Suprapubic skin (tissue), 4 donors: ENCODE results near the gene APOBEC3H. TPM values are rescaled to one million over a fixed set of nuclear protein-coding genes. Genes with fewer than 3 reads are reported as not detected.
"Not testable (repeated sequence)": the region's sequence is repeated elsewhere in the genome, so short reads cannot be mapped to it uniquely, and the experiment has no call there.

Experiments used
- DNase-seq, 2 donors: peaks; one replicate each; pipeline ENCODE4 v3.0.0-alpha.2; 2019; ENCODE audit warnings: low spot score in 2 of 2
- H3K27ac ChIP-seq: fragments of 200-600 bp; sonication (generic); one replicate; pipeline ENCODE4 v1.5.1; 2019
- H3K27me3 ChIP-seq: fragments of 200-600 bp; sonication (generic); one replicate; pipeline ENCODE4 v1.5.1; 2019
- H3K36me3 ChIP-seq: fragments of 200-600 bp; sonication (generic); one replicate; pipeline ENCODE4 v1.5.1; 2019
- H3K4me1 ChIP-seq: fragments of 200-600 bp; sonication (generic); one replicate; pipeline ENCODE4 v1.5.1; 2019
- H3K4me3 ChIP-seq: fragments of 200-600 bp; sonication (generic); one replicate; pipeline ENCODE4 v1.5.1; 2019; ENCODE audit warnings: mild to moderate bottlenecking
- H3K9me3 ChIP-seq: fragments of 200-600 bp; sonication (generic); one replicate; pipeline ENCODE4 v1.5.1; 2019
- EP300 ChIP-seq: sonication (generic); formaldehyde crosslinking; IDR thresholded peaks from one replicate; pipeline ENCODE4 v1.6.1; 2017; ENCODE audit warnings: antibody characterized with exemption
- POLR2A ChIP-seq, 2 donors: fragments of 450-650 bp; IDR thresholded peaks; one replicate each; pipeline ENCODE4 v1.6.1; 2017; ENCODE audit warnings: antibody characterized with exemption in 2 of 2, mild to moderate bottlenecking in 2 of 2, moderate library complexity in 2 of 2
- POLR2AphosphoS5 ChIP-seq, 3 donors: sonication (generic); formaldehyde crosslinking; IDR thresholded peaks; one replicate each; pipeline ENCODE4 v1.6.1; 2017; ENCODE audit warnings: antibody characterized with exemption in 3 of 3
- WGBS: methylation state at CpG from one replicate; pipeline ENCODE4 v1.1.5; 2018; 5-methylcytosine and 5-hydroxymethylcytosine counted together
- total RNA-seq, 4 donors: library from RNA; depleted of rRNA; stranded (reverse); fragments of >200 nt; gene quantifications; one replicate each; pipeline ENCODE4 v1.1.0, GENCODE V29; 2016
- TF ChIP-seq, protein P1 (sequence below), 2 donors: fragments of 200-600 bp in 1 of 2; fragments of 450-650 bp in 1 of 2; sonication (generic) in 1 of 2; IDR thresholded peaks; one replicate each; pipeline ENCODE4 v1.5.1; 2016 to 2019; ENCODE audit warnings: antibody characterized with exemption in 2 of 2, mild to moderate bottlenecking in 1 of 2, moderate library complexity in 1 of 2

Gene APOBEC3H
- total RNA-seq, 4 donors from 2014 or later, result 0.52 TPM; not detected in 3

DNA sequence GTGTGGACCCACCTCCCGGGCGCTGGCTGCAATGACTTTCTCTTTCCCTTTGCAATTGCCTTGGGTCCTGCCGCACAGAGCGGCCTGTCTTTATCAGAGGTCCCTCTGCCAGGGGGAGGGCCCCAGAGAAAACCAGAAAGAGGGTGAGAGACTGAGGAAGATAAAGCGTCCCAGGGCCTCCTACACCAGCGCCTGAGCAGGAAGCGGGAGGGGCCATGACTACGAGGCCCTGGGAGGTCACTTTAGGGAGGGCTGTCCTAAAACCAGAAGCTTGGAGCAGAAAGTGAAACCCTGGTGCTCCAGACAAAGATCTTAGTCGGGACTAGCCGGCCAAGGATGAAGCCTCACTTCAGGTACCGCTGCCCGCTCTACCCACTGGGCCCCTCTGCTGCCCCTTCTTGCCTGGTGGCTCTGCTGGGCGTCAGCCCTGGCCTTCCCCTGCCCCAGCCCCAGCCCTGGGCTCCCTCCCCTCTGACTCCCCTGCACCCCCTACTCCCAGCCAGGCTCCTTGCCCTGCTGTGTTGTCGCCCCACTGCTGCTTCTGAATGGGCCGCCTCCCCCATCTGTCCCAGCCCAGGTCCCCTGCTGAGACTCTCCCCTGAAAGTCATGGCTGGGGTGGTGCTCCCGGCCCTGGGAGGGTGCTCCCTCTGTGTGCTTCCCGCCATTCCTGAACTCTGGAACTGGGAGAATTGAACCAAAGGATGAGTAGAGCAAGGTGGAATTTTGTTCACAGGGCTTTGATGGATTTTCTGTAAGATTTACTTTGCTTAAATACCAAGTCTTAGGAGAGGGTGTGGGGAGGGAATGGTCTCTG, 19.8 kb upstream of the APOBEC3H start, which contains the start of gene APOBEC3G:
APOBEC3G (plus strand) TSS at position 250 of the 815 bp plus-strand sequence; CDS start at position 337, 87 bp downstream.
- peaks cover 13% of the 10 kb centered on the region for H3K4me1 ChIP-seq
- H3K36me3 ChIP-seq, H3K27me3 ChIP-seq, DNase-seq, H3K9me3 ChIP-seq: not testable (repeated sequence)
- peak within 1 kb of the TSS; percentile 44 for H3K27ac ChIP-seq
- peak in 1 of 2 donors; percentile 19 for TF ChIP-seq POLR2A (IDR thresholded peaks at IDR 0.05)
- WGBS, result 36% methylated on average over 9 of the region's 17 CpGs
- peak within 1 kb of the TSS; percentile 57 for H3K4me3 ChIP-seq

DNA sequence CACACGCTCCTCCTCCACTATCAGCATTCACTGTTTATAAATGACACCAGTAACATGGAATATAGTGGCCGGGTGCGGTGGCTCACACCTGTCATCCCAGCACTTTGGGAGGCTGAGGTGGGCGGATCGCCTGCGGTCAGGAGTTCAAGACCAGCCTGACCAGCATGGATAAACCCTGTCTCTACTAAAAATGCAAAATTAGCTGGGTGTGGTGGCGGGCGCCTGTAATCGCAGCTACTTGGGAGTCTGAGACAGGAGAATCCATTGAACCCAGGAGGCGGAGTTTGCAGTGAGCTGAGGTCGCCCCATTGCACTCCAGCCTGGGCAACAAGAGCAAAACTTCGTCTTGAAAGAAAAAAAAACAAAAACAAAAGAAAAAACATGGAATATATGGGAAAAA, 19.1 kb upstream of the APOBEC3H start:
- Histone ChIP-seq H3K4me3 (peak overlapping the region; percentile 57), H3K4me1 (peaks cover 13% of the 10 kb centered on the region)
- H3K27me3 ChIP-seq, H3K9me3 ChIP-seq, H3K27ac ChIP-seq, DNase-seq, H3K36me3 ChIP-seq: not testable (repeated sequence)
- WGBS, result 86% methylated on average over 12 of the region's 12 CpGs

DNA sequence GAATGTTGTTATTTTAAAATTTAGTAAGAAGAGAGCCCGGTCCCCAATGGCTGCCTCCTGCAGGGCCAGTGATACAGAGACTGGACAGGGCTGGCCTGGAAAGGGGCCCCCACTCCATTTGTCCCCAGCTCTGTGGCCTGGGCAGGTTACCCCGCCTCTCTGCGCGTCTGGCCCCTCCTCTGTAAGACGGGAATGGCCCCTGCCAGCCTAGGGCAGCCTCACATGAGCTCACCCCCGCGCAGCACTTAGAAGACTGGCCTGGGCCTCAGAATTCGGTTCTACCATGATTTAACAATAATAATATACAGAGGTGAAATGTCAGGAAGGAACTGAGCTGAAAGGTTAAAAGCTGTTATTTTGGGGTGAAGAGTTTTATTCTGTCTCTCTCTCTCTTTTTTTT, 18.7 kb upstream of the APOBEC3H start:
- no peaks in the 10 kb centered on the region for H3K27me3 ChIP-seq
- no peaks in the 10 kb centered on the region for H3K9me3 ChIP-seq
- no peak for DNase-seq
- peaks cover 13% of the 10 kb centered on the region for H3K4me1 ChIP-seq
- no peak overlapping the region for H3K27ac ChIP-seq
- 90% methylated on average over 8 of the region's 8 CpGs for WGBS
- peaks cover 9% of the 10 kb centered on the region for H3K36me3 ChIP-seq
- TF ChIP-seq POLR2A (IDR thresholded peaks at IDR 0.05) (no peak), EP300 (no peak), POLR2AphosphoS5 (IDR thresholded peaks at IDR 0.05) (no peak)
- TF ChIP-seq, protein P1, sequence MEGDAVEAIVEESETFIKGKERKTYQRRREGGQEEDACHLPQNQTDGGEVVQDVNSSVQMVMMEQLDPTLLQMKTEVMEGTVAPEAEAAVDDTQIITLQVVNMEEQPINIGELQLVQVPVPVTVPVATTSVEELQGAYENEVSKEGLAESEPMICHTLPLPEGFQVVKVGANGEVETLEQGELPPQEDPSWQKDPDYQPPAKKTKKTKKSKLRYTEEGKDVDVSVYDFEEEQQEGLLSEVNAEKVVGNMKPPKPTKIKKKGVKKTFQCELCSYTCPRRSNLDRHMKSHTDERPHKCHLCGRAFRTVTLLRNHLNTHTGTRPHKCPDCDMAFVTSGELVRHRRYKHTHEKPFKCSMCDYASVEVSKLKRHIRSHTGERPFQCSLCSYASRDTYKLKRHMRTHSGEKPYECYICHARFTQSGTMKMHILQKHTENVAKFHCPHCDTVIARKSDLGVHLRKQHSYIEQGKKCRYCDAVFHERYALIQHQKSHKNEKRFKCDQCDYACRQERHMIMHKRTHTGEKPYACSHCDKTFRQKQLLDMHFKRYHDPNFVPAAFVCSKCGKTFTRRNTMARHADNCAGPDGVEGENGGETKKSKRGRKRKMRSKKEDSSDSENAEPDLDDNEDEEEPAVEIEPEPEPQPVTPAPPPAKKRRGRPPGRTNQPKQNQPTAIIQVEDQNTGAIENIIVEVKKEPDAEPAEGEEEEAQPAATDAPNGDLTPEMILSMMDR (IDR thresholded peaks at IDR 0.05), result no peak
- no peak overlapping the region for H3K4me3 ChIP-seq

DNA sequence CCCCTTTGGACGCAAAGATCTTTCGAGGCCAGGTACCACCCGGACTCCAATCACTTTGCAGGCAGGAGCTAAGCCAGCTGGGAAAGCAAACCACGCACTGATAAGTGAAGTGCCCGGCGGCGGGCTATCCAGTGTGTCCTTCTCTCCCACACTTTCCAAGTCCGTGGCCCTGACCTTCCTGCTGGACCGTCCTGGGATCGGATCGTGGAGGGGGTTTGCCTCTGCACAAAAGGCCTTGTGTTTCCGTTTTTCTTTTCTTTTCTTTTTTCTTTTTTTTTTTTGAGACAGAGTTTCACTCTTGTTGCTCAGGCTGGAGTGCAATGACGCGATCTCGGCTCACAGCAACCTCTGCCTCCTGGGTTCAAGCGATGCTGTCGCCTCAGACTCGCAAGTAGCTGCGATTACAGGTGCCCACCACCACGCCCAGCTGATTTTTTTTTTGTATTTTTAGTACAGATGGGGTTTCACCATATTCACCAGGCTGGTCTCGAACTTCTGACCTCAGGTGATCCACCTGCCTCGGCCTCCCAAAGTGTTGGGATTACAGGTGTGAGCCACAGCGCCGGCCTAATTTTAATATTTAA, 17.9 kb upstream of the APOBEC3H start:
- H3K4me1 ChIP-seq, result peaks cover 13% of the 10 kb centered on the region
- not testable (repeated sequence) for DNase-seq, H3K4me3 ChIP-seq, H3K9me3 ChIP-seq, H3K36me3 ChIP-seq, H3K27ac ChIP-seq, H3K27me3 ChIP-seq
- 90% methylated on average over 24 of the region's 24 CpGs for WGBS

DNA sequence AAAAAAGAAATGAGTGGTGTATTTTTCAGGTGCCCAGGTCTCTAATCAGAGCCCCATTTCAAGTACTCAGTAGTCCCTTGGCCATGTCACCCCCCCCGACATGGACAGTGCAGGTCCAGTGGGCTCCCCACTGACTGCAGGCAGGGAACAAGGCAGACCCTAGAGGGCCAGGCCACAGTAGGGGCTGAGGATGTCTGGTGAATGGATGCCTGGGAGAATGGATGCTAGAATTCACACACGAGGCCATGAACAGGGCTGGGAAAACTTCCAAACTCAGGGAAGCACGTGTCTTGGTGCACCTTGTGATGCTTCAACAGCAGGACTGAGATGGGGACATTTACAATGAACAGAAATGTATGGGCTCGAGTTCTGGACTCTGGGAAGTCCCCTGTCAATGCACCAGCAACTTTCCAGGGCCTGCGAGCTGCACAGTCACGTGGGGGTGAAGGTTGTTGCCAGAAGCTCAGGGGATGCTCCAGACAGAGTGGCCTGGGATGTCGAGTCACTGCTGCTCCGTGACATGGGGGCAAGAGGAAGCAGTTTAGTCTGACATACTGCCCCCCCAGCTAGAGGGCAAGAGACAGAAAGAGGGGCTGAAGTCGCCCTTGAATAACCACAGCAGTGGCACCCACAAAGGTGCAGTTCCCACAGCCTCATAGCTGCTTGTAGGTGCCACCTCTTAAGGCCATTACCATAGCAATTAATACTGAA, 16.8 kb upstream of the APOBEC3H start:
- TF ChIP-seq POLR2AphosphoS5 (IDR thresholded peaks at IDR 0.05), result no peak
- no peak for TF ChIP-seq EP300
- TF ChIP-seq POLR2A (IDR thresholded peaks at IDR 0.05), result no peak
- TF ChIP-seq, protein P1 (IDR thresholded peaks at IDR 0.05), result no peak
- no peak overlapping the region for H3K27ac ChIP-seq
- H3K4me3 ChIP-seq, result no peak overlapping the region
- H3K36me3 ChIP-seq, result peaks cover 9% of the 10 kb centered on the region
- DNase-seq, result no peak
- 76% methylated on average over 8 of the region's 9 CpGs for WGBS
- peaks cover 13% of the 10 kb centered on the region for H3K4me1 ChIP-seq
- H3K27me3 ChIP-seq, result no peaks in the 10 kb centered on the region
- no peaks in the 10 kb centered on the region for H3K9me3 ChIP-seq

DNA sequence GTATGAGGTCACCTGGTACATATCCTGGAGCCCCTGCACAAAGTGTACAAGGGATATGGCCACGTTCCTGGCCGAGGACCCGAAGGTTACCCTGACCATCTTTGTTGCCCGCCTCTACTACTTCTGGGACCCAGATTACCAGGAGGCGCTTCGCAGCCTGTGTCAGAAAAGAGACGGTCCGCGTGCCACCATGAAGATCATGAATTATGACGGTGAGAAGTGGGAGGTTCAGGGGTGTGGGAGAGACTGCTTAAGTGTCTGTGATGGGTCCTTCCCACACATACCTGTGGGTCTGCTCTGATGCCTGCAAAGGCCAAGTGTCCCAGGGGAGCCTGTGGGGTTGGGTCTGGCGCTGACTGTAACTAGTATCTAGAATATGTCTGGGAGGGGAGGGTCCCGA, 16.0 kb upstream of the APOBEC3H start:
- no peak for TF ChIP-seq POLR2AphosphoS5 (IDR thresholded peaks at IDR 0.05)
- TF ChIP-seq EP300, result no peak
- TF ChIP-seq, protein P1 (IDR thresholded peaks at IDR 0.05), result no peak
- no peak for TF ChIP-seq POLR2A (IDR thresholded peaks at IDR 0.05)
- Histone ChIP-seq H3K27ac (no peak overlapping the region), H3K27me3 (no peaks in the 10 kb centered on the region), H3K4me1 (peaks cover 13% of the 10 kb centered on the region), H3K9me3 (no peaks in the 10 kb centered on the region), H3K4me3 (no peak overlapping the region), H3K36me3 (peaks cover 9% of the 10 kb centered on the region)
- DNase-seq, result no peak
- 92% methylated on average over 12 of the region's 12 CpGs for WGBS
